K562 (cell line): Measurements from ENCODE around the gene TMEM131L. TPM values are rescaled to one million over a fixed set of nuclear protein-coding genes. Genes with fewer than 3 reads are reported as not detected.

Source experiments
- ATAC-seq: fragments of 200-7000 bp; cut with Tn5 transposase; 3 replicates; pipeline ENCODE4 v1.9.1; 2020; ENCODE audit warnings: moderate library complexity
- BruUV-seq: library from RNA; stranded (reverse); fragments of 400-500 nt; replicated peaks from 2 replicates; lab custom pipeline; 2021; lab: Mats Ljungman, UMichigan
- CTCF ChIA-PET: fragments of 300-600 bp; formaldehyde crosslinking; extraction: SDS; loops from one replicate; lab custom pipeline; 2021; ENCODE audit warnings: low intra/inter-chr PET ratio; lab: Yijun Ruan, JAX
- POLR2A ChIA-PET: fragments of 300-600, 350-650 bp; sonication (Branson Sonifier 250); formaldehyde crosslinking; extraction: SDS; loops from one replicate; lab custom pipeline; 2021; ENCODE audit warnings: antibody characterized with exemption, inconsistent platforms; lab: Yijun Ruan, JAX
- DNase-seq, 4 experiments: peaks; one replicate each; pipeline versions ENCODE4 v3.0.0 to v3.0.0-alpha.2; 2011 to 2018; ENCODE audit warnings: low spot score in 3 of 4, mixed read lengths in 3 of 4; ENCODE audit errors: extremely low read depth in 1 of 4
- FAIRE-seq: peaks from 2 replicates; lab custom pipeline; 2011; peaks lifted over from hg19 to GRCh38; lab: Jason Lieb, UNC
- H2AFZ ChIP-seq: 2 replicates; pipeline ENCODE4 v1.6.0; 2011; ENCODE audit warnings: low read depth, low read length, control low read depth, inconsistent platforms
- H3K27ac ChIP-seq: fragments of 200-600 bp; 3 replicates; pipeline ENCODE4 v1.8.0; 2011; ENCODE audit warnings: low read depth, mild to moderate bottlenecking, control low read depth, inconsistent platforms, low read length, moderate library complexity, mixed read lengths; ENCODE audit errors: extremely low read depth
- H3K27me3 ChIP-seq, 2 experiments: fragments of 300-600 bp in 1 of 2; 2 replicates in 1 of 2; 3 replicates in 1 of 2; pipeline versions ENCODE4 v1.6.0 to v1.8.0; 2011; ENCODE audit warnings: inconsistent platforms in 2 of 2, low read length in 2 of 2, mild to moderate bottlenecking in 1 of 2, mixed read lengths in 1 of 2, moderate library complexity in 1 of 2; ENCODE audit not compliant: control insufficient read depth in 2 of 2, insufficient read depth in 2 of 2
- H3K36me3 ChIP-seq: fragments of 300-600 bp; 3 replicates; pipeline ENCODE4 v1.8.0; 2011; ENCODE audit warnings: mild to moderate bottlenecking, low read length, inconsistent platforms; ENCODE audit not compliant: control insufficient read depth, insufficient read depth
- H3K4me1 ChIP-seq, 2 experiments: fragments of 200-600 bp in 1 of 2; replicated peaks in 1 of 2; 2 replicates in 1 of 2; 3 replicates in 1 of 2; pipeline versions ENCODE4 v1.5.1 to v1.8.0; 2011; ENCODE audit warnings: inconsistent platforms in 2 of 2, low read length in 2 of 2, mild to moderate bottlenecking in 1 of 2, mixed read lengths in 1 of 2, moderate library complexity in 1 of 2; ENCODE audit not compliant: control insufficient read depth in 2 of 2, insufficient read depth in 2 of 2
- H3K4me2 ChIP-seq: 2 replicates; pipeline ENCODE4 v1.6.1; 2011; ENCODE audit warnings: low read length, control low read depth, inconsistent platforms, mixed read lengths; ENCODE audit not compliant: insufficient read depth
- H3K4me3 ChIP-seq: fragments of 200-600 bp; sonication (generic), shearing (Covaris generic); 2 replicates; pipeline ENCODE4 v1.5.1; 2016; ENCODE audit warnings: control low read depth, inconsistent platforms
- H3K79me2 ChIP-seq: fragments of 200-600 bp; 3 replicates; pipeline ENCODE4 v1.8.0; 2011; ENCODE audit warnings: low read length, inconsistent platforms; ENCODE audit not compliant: control insufficient read depth, insufficient read depth
- H3K9ac ChIP-seq, 2 experiments: 2 replicates each; pipeline versions ENCODE4 v1.6.0 to v1.6.1; 2011; ENCODE audit warnings: low read depth in 2 of 2, low read length in 2 of 2, control low read depth in 1 of 2, inconsistent platforms in 1 of 2, mild to moderate bottlenecking in 1 of 2, mixed read lengths in 1 of 2; ENCODE audit not compliant: insufficient read depth in 1 of 2
- H3K9me1 ChIP-seq: one replicate; pipeline ENCODE4 v1.6.0; 2011; ENCODE audit warnings: inconsistent platforms, mild to moderate bottlenecking, low read length, moderate library complexity; ENCODE audit not compliant: control insufficient read depth, insufficient read depth
- H3K9me3 ChIP-seq: replicated peaks from 2 replicates; pipeline ENCODE4 v1.5.1; 2011; ENCODE audit warnings: low read depth, low read length, inconsistent platforms; ENCODE audit not compliant: control insufficient read depth, insufficient read depth
- H4K20me1 ChIP-seq: replicated peaks from 2 replicates; pipeline ENCODE4 v1.6.1; 2011; ENCODE audit warnings: low read length, inconsistent platforms, mixed read lengths; ENCODE audit not compliant: control insufficient read depth, insufficient read depth
- GABPB1 ChIP-seq: sonication (generic); formaldehyde crosslinking; IDR thresholded peaks from 2 replicates; pipeline ENCODE4 v1.8.0; 2022; ENCODE audit warnings: mild to moderate bottlenecking, missing genetic modification reagents
- HOXB6 ChIP-seq: fragments of 250-450 bp; sonication (Bioruptor Pico); IDR thresholded peaks from 2 replicates; pipeline ENCODE4 v1.5.1; 2022; ENCODE audit warnings: mild to moderate bottlenecking, borderline replicate concordance
- ID3 ChIP-seq, 2 experiments: fragments of 250-450 bp in 1 of 2; fragments of 450-650 bp in 1 of 2; sonication (Bioruptor Pico) in 1 of 2; IDR thresholded peaks; 2 replicates each; pipeline versions ENCODE4 v1.6.1 to v1.8.0; 2016 to 2021; ENCODE audit warnings: mild to moderate bottlenecking in 2 of 2, moderate library complexity in 2 of 2, missing compliant biosample characterization in 1 of 2, missing genetic modification characterization in 1 of 2
- JUND ChIP-seq, 2 experiments: IDR thresholded peaks; 2 replicates in 1 of 2; 3 replicates in 1 of 2; pipeline ENCODE4 v1.6.1; 2011; ENCODE audit warnings: borderline replicate concordance in 2 of 2, low read depth in 2 of 2, low read length in 2 of 2, improper control_type of control experiment in 1 of 2, missing biosample characterization in 1 of 2, missing genetic modification characterization in 1 of 2, missing genetic modification reagents in 1 of 2
- L3MBTL2 ChIP-seq: fragments of 450-650 bp; IDR thresholded peaks from 2 replicates; pipeline ENCODE4 v1.6.1; 2016; ENCODE audit warnings: mild to moderate bottlenecking, moderate library complexity
- MTA3 ChIP-seq: fragments of 450-650 bp; formaldehyde crosslinking; IDR thresholded peaks from 2 replicates; pipeline ENCODE4 v1.6.1; 2017; ENCODE audit warnings: mild to moderate bottlenecking, borderline replicate concordance
- PHTF2 ChIP-seq: fragments of 250-450 bp; sonication (Bioruptor Pico); IDR thresholded peaks from 2 replicates; pipeline ENCODE4 v1.5.0; 2021; ENCODE audit warnings: mild to moderate bottlenecking
- SNRNP70 ChIP-seq: fragments of 200-400 bp; formaldehyde crosslinking; optimal IDR thresholded peaks from 2 replicates; pipeline ENCODE3; 2017; ENCODE audit warnings: low read depth, low read length
- STAT5A ChIP-seq: IDR thresholded peaks from 2 replicates; pipeline ENCODE4 v1.6.1; 2012; ENCODE audit warnings: low read length, inconsistent platforms, borderline replicate concordance
- STAT6 ChIP-seq: sonication (generic); formaldehyde crosslinking; IDR thresholded peaks from 2 replicates; pipeline ENCODE4 v1.8.1; 2023; ENCODE audit warnings: mild to moderate bottlenecking, missing genetic modification reagents
- TFE3 ChIP-seq: fragments of 450-650 bp; formaldehyde crosslinking; IDR thresholded peaks from 2 replicates; pipeline ENCODE4 v1.4.0; 2020; ENCODE audit warnings: mild to moderate bottlenecking, mixed read lengths
- XRCC4 ChIP-seq: IDR thresholded peaks from one replicate; pipeline ENCODE4 v1.6.1; 2011; ENCODE audit not compliant: insufficient read depth, insufficient read length; ENCODE audit errors: extremely low read depth
- ZNF217 ChIP-seq: sonication (generic); formaldehyde crosslinking; IDR thresholded peaks from 2 replicates; pipeline ENCODE4 v1.8.0; 2022; ENCODE audit warnings: mild to moderate bottlenecking, missing genetic modification reagents
- ZNF23 ChIP-seq: fragments of 250-450 bp; sonication (Bioruptor Pico); IDR thresholded peaks from 2 replicates; pipeline ENCODE4 v1.4.0; 2020; ENCODE audit warnings: mild to moderate bottlenecking
- ZNF347 ChIP-seq: fragments of 450-650 bp; formaldehyde crosslinking; IDR thresholded peaks from 2 replicates; pipeline ENCODE4 v1.4.0; 2020; ENCODE audit warnings: low read depth, mild to moderate bottlenecking, moderate library complexity
- WGBS: fragments of 100-300 bp; shearing (Covaris generic); methylation state at CpG from one replicate; pipeline ENCODE4 v1.1.6; 2016; ENCODE audit warnings: low coverage, mixed read lengths; ENCODE audit not compliant: insufficient coverage; ENCODE audit errors: missing lambda C conversion rate; 5-methylcytosine and 5-hydroxymethylcytosine counted together
- in situ Hi-C: fragments of 300-500 bp; cut with MboI; formaldehyde crosslinking; loops from 4 replicates; pipeline ENCODE4 v1.15.0; 2018; ENCODE audit warnings: inconsistent platforms, mixed read lengths
- intact Hi-C: fragments of 100-400 bp; cut with micrococcal nuclease; formaldehyde crosslinking; loops from 2 replicates; pipeline ENCODE4 v1.14.2; 2022
- polyA plus RNA-seq, 8 experiments: library from polyadenylated mRNA; depleted of rRNA in 4 of 8; stranded (reverse) in 5 of 8; unstranded in 3 of 8; fragments of >200 nt; fragmentation: Nextera tagmentation in 2 of 8; fragmentation: Illumina TruSeq in 1 of 8; extraction: Ambion mirVana in 2 of 8; extraction: Trizol in 1 of 8; gene quantifications; 2 replicates each; pipeline versions ENCODE4 v1.2.1 to v1.2.3, GENCODE V29; 2011 to 2014; ENCODE audit warnings: inconsistent platforms in 1 of 8, missing spikeins in 1 of 8
- total RNA-seq, 7 experiments: library from RNA; depleted of rRNA in 6 of 7; stranded (reverse); fragments of >200 nt in 6 of 7; fragmentation: Illumina TruSeq in 2 of 7; extraction: Trizol in 2 of 7; gene quantifications; 2 replicates each; pipeline versions ENCODE4 v1.2.1 to v1.2.3, GENCODE V29; 2011 to 2021; ENCODE audit warnings: low replicate concordance in 1 of 7

Gene TMEM131L
- total and polyA plus RNA-seq, 9 of the 15 experiments (the other 6 are each of a cell fraction or from before 2014, with no cell fraction given), result 1.2 to 20.8 (median 12.9) TPM

- Histone ChIP-seq H3K4me2 (no peak overlapping the region), H3K27me3 (peaks cover 4 to 18% of the 10 kb centered on the region in 2 experiments; a peak in 3 of 5 replicates), H3K27ac (no peak overlapping the region), H3K4me3 (no peak overlapping the region), H3K79me2 (no peaks in the 10 kb centered on the region), H4K20me1 (no peaks in the 10 kb centered on the region), H2AFZ (peak overlapping the region; percentile 18; the same call in 1 of the 2 replicates), H3K9me1 (no peaks in the 10 kb centered on the region), H3K9me3 (no peaks in the 10 kb centered on the region), H3K4me1 (no peaks in the 10 kb centered on the region; a peak in 1 of 5 replicates), H3K36me3 (no peaks in the 10 kb centered on the region), H3K9ac (no peak overlapping the region)
- FAIRE-seq, result no peak
- BruUV-seq, result no TSS peak
- in situ Hi-C loops (no loop called here), intact Hi-C loops (no loop called here)
- POLR2A ChIA-PET, result interaction anchor here (0.6 kb wide), 1 partner anchor 165 kb away, joined by 3 read pairs; no protein-coding TSS in a partner anchor
- 5% methylated on average over 11 of the region's 11 CpGs for WGBS
- no peak for DNase-seq
- CTCF ChIA-PET, result no interaction called here
- ATAC-seq, result no peak
- no peak for TF ChIP-seq JUND (IDR thresholded peaks at IDR 0.05; ENCODE audit: borderline replicate concordance, low read depth, low read length)
- TF ChIP-seq JUND (tag; IDR thresholded peaks at IDR 0.05; ENCODE audit: borderline replicate concordance, low read depth, low read length), result no peak
- no peak for TF ChIP-seq PHTF2
- TF ChIP-seq MTA3, result no peak
- no peak for TF ChIP-seq STAT5A
- TF ChIP-seq L3MBTL2, result no peak
- TF ChIP-seq ZNF217 (CRISPR knock-in tag), result no peak
- TF ChIP-seq GABPB1 (CRISPR knock-in tag), result no peak
- TF ChIP-seq STAT6 (CRISPR knock-in tag), result no peak
- TF ChIP-seq ZNF347 (CRISPR knock-in tag), result no peak
- TF ChIP-seq ZNF23 (CRISPR knock-in tag), result no peak
- TF ChIP-seq HOXB6, result no peak
- no peak for TF ChIP-seq XRCC4
- TF ChIP-seq SNRNP70, result no peak
- TF ChIP-seq ID3 (CRISPR knock-in tag; IDR thresholded peaks at IDR 0.05), result no peak
- no peak for TF ChIP-seq ID3 (tag; IDR thresholded peaks at IDR 0.05)
- no peak for TF ChIP-seq TFE3
Observed at GRCh38 chr4:153652051-153652784, 186.1 kb downstream of the TMEM131L start.
